Spleen (tissue), 7 donors: ENCODE results near the gene SEPTIN12.

Experiments used
- POLR2A ChIP-seq, 3 donors: fragments of 450-650 bp; IDR thresholded peaks; one replicate each; pipeline ENCODE4 v1.5.1; 2017; ENCODE audit warnings: antibody characterized with exemption in 3 of 3, mild to moderate bottlenecking in 1 of 3
- POLR2AphosphoS5 ChIP-seq, 3 donors: sonication (generic); formaldehyde crosslinking; IDR thresholded peaks; one replicate each; pipeline ENCODE4 v1.5.1; 2017; ENCODE audit warnings: antibody characterized with exemption in 3 of 3
- TF ChIP-seq, protein P1 (sequence below), 11 experiments: fragments of 200-600 bp in 7 of 11; fragments of 450-650 bp in 4 of 11; sonication (generic) in 4 of 11; IDR thresholded peaks in 8 of 11; conservative IDR thresholded peaks in 3 of 11; 1 replicate in 7 of 11; 2 replicates in 4 of 11; pipeline versions ENCODE4 v1.4.0 to v1.8.0; 2016 to 2021; ENCODE audit warnings: antibody characterized with exemption in 11 of 11, inconsistent platforms in 4 of 11, mild to moderate bottlenecking in 1 of 11
- donor health status: DM: no; HTN: no; CAD: no; lungs with moderate emphysema.
- donor health status: DM: no; HTN: no; CAD: no.
- donor health status: DM: no; HTN: no; CAD: no.

DNA sequence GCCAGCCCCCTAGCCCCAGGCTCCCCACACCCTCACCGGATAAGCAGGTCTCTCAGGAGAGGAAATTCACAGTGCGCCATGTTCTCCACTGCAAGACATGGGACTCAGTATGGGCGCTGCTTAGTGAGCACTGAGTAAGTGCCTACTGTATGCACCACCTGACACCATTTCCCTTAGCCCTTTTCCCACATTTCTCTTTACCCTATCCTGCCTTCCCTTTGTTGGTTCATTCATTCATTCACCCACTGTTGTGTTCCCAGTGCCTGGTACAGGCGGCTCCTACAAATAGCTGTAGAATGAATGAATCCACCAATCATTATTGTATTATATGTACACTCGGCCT lies 10.1 kb downstream of the SEPTIN12 start:
- TF ChIP-seq, protein P1, sequence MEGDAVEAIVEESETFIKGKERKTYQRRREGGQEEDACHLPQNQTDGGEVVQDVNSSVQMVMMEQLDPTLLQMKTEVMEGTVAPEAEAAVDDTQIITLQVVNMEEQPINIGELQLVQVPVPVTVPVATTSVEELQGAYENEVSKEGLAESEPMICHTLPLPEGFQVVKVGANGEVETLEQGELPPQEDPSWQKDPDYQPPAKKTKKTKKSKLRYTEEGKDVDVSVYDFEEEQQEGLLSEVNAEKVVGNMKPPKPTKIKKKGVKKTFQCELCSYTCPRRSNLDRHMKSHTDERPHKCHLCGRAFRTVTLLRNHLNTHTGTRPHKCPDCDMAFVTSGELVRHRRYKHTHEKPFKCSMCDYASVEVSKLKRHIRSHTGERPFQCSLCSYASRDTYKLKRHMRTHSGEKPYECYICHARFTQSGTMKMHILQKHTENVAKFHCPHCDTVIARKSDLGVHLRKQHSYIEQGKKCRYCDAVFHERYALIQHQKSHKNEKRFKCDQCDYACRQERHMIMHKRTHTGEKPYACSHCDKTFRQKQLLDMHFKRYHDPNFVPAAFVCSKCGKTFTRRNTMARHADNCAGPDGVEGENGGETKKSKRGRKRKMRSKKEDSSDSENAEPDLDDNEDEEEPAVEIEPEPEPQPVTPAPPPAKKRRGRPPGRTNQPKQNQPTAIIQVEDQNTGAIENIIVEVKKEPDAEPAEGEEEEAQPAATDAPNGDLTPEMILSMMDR (IDR thresholded peaks at IDR 0.05 in 8 of 11, conservative IDR thresholded peaks at IDR 0.05 in 3 of 11): no peak
- no peak for TF ChIP-seq POLR2A (IDR thresholded peaks at IDR 0.05)
- TF ChIP-seq POLR2AphosphoS5 (IDR thresholded peaks at IDR 0.05): no peak
